HUES48 (cell line): ENCODE results near the gene RNF115.

Source experiments
- H3K27ac ChIP-seq: one replicate; pipeline ENCODE4 v1.7.0; 2013; ENCODE audit warnings: low read depth, low read length, inconsistent platforms
- H3K27me3 ChIP-seq: 2 replicates; pipeline ENCODE4 v1.6.1; 2013; ENCODE audit warnings: mild to moderate bottlenecking, low read length; ENCODE audit not compliant: control insufficient read depth, insufficient read depth
- H3K36me3 ChIP-seq: 2 replicates; pipeline ENCODE4 v1.6.1; 2013; ENCODE audit warnings: low read length; ENCODE audit not compliant: control insufficient read depth, insufficient read depth
- H3K4me1 ChIP-seq: 2 replicates; pipeline ENCODE4 v1.6.1; 2013; ENCODE audit warnings: mild to moderate bottlenecking, low read length; ENCODE audit not compliant: control insufficient read depth, insufficient read depth
- H3K4me3 ChIP-seq: 2 replicates; pipeline ENCODE4 v1.5.1; 2013; ENCODE audit warnings: mild to moderate bottlenecking, low read depth, low read length
- H3K9ac ChIP-seq: 2 replicates; pipeline ENCODE4 v1.6.1; 2013; ENCODE audit warnings: mild to moderate bottlenecking, low read depth, low read length, moderate library complexity
- H3K9me3 ChIP-seq: 2 replicates; pipeline ENCODE4 v1.6.1; 2013; ENCODE audit warnings: low read length; ENCODE audit not compliant: control insufficient read depth, insufficient read depth

RNF115 gene

GRCh38 chr1:145692785-145693443, 131.0 kb downstream of the RNF115 start:
- H3K36me3 ChIP-seq = no peaks in the 10 kb centered on the region
- H3K9ac ChIP-seq = no peak overlapping the region
- no peaks in the 10 kb centered on the region for H3K27me3 ChIP-seq
- no peaks in the 10 kb centered on the region for H3K9me3 ChIP-seq
- no peak overlapping the region for H3K4me3 ChIP-seq
- no peak overlapping the region for H3K27ac ChIP-seq
- 0 out of 2 replicates have a peak, but pooled peaks cover 5% of the 10 kb centered on the region for H3K4me1 ChIP-seq

DNA sequence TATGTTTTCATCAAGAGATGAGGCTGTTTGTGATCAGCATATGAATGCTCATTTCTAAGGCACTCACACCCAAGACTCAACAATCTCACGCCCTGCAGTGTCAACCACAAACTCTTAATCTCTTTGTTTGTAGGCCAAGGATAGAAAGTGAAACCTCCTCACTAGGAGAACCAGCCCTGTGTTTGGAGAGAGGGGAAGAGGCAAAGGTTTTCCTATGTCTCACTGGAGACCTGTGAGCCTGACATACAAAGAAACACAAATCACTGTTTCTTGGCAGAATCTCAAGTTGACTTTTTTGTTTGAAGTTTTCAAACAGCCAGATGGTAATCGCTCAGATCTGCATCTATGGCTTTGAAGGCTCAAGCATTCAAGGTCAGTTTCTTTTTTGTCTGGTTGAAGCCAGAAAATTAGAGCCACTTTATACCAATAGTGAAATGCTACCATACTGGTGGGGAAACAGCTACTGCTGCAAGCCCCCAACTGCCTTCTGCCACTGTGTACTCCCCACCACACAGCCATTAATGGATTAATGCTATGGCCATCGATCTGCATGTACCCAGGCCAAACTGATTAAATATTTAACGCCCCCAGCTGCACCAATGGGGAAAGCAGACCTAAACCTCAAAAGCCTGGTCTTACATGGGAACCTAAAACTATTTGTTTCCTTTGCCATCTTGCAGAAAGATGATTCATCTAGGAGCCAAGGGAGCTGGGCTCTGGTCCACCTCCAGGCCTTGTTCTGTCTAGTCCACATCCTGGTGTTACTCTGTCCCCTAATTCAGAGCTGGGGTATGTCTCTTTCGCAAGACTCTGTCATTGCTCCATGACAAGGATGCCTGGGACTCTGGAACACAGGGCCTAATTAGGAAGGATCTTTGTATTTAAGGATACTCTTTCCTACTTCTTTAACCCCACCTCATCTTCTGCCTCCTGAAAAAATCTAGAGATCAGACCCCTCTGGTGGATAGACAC, 133.0 kb downstream of the RNF115 start:
- Histone ChIP-seq H3K27me3 (no peaks in the 10 kb centered on the region), H3K27ac (no peak overlapping the region), H3K36me3 (no peaks in the 10 kb centered on the region), H3K9ac (no peak overlapping the region), H3K4me1 (0 out of 2 replicates have a peak, but pooled peaks cover 5% of the 10 kb centered on the region), H3K9me3 (no peaks in the 10 kb centered on the region), H3K4me3 (no peak overlapping the region)

- H3K9me3 ChIP-seq = no peaks in the 10 kb centered on the region
- 0 out of 2 replicates have a peak, but pooled peaks cover 5% of the 10 kb centered on the region for H3K4me1 ChIP-seq
- no peak overlapping the region for H3K4me3 ChIP-seq
- H3K27me3 ChIP-seq = no peaks in the 10 kb centered on the region
- H3K27ac ChIP-seq = no peak overlapping the region
- H3K9ac ChIP-seq = no peak overlapping the region
- H3K36me3 ChIP-seq = no peaks in the 10 kb centered on the region
Measured at GRCh38 chr1:145689922-145690321, 134.0 kb downstream of the RNF115 start.

DNA sequence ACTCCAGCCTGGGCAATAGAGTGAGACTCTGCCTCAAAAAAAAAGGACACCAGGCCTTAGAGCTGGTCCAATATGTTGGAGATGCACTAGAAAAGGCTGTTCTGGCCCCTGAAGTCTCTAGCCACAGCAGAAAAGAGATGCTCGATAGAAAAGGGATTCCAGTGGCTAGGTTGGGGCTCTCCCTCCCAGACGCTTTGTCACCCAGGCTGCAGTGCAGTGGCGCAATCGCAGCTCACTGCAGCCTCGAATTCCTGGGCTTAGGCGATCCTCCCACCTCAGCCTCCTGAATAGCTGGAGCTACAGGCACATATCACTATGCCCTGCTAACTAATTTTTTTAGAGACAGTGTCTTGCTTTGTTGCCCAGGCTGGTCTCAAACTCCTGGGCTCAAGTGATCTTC, 135.0 kb downstream of the RNF115 start:
- Histone ChIP-seq H3K9me3 (no peaks in the 10 kb centered on the region), H3K27me3 (no peaks in the 10 kb centered on the region), H3K27ac (no peak overlapping the region), H3K4me3 (no peak overlapping the region), H3K9ac (no peak overlapping the region), H3K36me3 (no peaks in the 10 kb centered on the region), H3K4me1 (0 out of 2 replicates have a peak, but pooled peaks cover 5% of the 10 kb centered on the region)
